HG02884 (cell line): ENCODE data around the gene PTCHD4.
"Not testable (repeated sequence)": the region's sequence is repeated elsewhere in the genome, so short reads cannot be mapped to it uniquely, and the experiment has no call there.

Experiments used
- ATAC-seq: cut with Tn5 transposase; IDR thresholded peaks from one replicate; pipeline ENCODE4 v1.9.1; 2021; ENCODE audit warnings: mild to moderate bottlenecking, moderate library complexity; ENCODE audit not compliant: unreplicated experiment

Gene PTCHD4

DNA sequence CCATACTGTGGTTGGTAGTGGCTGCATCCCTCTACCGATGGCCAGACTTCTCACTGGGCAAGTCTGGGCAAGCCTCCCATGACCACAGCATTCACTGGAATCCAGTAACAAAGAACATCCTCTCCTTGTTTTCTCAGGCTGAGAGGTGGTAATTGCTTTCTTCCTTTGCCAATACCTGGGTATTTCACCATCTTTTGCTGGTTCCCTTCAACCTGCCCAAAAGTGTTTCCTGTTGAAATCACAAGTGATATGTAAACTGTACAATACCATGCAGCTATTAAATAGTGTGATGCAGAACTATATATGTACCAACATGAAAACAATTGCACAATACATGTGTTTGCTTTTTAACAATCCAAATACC, at the start of gene PTCHD4:
Gene PTCHD4 (minus strand): TSS at position 55 of the 364 bp plus-strand sequence. CDS start 42,240 bp downstream, outside the sequence.
- no peak for ATAC-seq

DNA sequence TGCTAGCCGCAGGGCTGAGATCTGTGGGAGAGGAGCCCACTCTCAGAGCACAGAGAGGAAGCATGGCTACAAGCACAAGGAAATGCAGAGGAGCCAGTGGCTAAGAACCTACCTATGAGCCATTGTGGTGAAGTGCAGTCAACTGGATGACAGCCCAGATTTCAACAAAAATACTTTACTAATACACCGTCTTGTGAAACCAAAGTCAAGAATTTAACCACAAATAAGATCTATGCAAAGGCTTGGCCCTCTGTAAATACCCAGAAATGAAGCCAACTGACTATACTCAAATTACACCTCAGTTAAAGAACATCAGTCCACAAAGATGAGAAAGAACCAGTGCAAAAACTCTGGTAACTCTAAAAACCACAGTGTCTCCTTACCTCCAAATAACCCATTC, 40.1 kb upstream of the PTCHD4 start:
- no peak for ATAC-seq

DNA sequence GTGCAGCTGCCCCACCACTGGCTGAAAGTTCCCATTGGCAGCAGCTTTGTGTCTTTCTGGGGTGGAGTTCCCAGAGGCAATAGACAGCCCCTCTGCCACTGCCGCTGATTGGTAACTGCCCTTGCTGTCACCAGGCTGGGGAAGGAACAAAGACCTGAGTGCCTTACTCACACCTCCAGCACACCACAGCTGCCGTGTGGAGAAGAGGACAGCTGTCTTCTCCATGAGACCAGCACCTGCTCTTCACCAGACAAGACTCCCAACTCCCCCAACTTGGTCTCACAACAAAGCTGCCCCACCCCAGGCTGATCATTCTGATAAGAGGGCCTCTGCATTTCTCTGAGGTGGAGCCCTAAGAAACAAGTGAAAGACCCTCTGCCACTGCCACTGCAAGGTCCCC, 39.7 kb upstream of the PTCHD4 start:
- no peak for ATAC-seq

DNA sequence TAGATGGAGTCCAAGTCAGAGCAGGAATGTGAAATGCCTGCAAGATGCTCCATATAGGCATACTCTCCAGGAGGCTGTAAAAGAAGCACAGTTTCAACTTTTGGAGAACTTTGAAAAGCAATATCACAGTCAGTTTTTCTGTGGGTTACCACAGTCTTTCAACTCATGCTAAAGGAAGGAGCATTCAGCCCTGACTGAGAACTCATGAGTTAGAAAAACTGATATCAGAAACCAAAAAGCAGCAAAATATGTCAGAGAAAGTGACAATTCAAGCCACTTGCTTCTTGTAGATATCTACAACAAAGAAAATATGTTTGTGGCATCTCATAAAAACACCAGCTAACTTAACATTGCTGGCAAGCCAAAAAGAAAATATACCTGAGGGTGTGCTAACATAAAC, 36.1 kb upstream of the PTCHD4 start:
- no peak for ATAC-seq

DNA sequence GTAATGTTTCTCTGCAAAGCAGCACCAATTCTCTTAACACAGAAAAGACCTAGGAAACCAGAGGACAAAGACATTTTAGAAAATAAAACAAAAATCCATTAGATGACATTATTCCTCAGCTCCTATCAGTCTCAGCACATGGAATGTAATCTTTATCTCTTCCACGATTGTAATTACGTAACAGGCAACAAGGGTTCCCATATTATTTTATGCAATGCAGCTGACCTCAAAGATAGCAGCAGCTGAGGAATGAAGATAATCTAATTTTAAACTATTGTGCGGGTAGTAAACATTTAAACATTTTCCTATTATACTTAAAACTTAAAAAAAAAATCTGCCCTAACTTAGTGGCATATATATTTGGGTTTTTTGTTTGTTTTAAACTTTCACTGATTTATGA, 33.0 kb upstream of the PTCHD4 start:
- no peak for ATAC-seq

DNA sequence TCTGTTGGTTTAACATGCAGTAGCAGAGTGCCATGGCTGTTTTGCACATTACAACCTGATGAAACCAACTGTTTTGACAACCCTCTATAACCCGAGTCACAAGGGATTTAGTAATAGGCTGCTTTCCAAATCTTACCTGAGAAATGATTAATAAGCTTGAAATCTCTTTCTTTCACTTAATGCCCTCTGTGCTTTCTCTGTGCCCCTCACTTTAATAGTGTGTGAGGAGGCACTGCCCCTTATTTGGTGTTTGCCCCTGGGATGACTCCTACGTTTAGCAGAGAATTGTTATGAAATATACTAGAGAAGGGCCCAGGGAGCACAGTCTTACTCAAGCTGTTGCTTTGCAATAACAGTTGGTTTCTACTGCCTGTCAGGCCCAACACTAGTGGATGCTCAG, 31.0 kb upstream of the PTCHD4 start:
- no peak for ATAC-seq

DNA sequence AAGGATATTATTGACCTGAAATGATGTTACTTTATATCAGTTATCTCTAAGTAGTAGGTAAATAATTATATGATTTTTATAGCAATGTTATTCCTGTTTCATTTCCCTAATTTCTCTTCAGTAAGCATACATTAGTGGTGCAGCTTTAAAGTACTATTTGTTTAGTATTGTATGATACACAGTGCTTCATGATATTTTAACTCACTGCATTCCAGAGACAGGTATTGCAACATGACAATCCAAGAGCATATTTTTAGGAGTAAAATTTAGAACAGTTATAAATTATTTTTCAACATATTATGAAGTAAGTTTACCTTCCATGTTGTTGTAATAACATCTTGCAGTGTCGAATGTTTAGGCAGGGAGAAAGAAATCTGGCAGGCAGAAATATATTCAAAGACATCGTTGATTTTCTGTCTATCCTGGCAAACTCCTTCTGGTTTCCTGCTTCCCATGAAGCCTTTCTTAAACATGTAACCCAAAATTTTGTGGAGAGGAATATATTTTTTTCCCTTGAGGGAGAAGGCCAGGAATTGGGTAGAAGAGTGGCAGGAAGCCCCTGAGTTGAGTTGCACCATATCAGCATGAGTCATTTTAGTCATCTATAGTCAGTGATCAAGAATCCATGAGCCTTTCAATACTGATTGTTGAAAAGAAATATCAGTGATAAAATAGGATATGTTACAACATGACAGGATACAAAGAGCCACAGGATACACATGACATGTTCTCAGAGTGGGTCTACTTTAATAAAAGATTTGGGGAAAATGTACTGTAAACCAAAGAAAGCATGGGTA, 29.0 kb upstream of the PTCHD4 start:
- ATAC-seq: no peak

DNA sequence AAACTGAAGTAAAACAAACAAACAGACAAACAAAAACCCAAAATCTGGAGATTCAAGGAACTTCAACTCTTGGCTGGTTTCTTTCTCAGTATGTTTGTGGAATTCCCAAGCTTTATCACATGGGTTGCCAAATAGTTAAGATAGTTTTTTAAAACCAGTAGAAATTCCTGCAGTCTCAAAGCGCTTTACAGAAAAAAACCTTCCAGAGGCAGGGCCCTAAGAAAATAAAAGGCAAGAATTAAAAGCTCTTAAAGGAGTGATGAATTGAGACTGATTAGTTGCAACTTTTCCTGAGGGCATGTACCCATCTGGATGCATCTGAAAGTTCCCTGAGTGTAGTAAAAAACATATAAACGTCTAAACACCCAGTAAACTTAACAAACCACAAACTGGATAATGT, 25.9 kb upstream of the PTCHD4 start:
- ATAC-seq: no peak

DNA sequence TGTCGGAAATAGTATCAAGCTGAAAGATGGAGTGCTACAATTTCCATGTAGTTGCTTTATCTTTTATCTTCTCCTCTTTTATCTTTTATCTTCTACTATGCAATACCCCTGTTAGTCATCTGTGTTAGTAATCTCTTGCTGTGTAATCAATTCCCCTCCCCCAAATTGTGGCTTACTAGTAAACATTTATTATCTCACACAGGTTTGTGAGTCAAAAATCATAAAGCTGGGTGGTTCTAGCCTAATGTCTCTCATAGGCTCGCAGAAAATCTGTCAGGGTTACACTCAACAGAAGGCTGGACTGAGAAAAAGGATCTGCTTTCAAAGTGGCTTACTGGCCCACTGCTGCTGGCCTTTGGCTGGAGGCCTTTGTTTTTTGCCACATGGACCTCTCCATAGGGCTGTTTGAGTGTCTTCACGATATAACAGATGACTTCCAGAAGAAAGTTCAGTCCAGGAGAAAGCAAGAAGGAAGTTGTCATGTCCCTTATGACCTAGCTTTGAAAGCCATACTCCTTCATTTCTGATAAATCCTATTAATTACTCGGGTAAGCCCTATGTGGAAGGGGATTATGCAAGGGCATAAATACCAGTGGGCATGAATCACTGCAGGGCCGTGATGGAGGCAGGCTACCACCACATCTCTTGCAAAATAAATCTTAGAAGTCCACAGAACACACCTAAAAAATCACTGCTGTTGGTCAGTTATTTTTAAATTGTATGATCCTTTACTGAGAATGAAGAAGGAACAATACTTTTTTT, 24.5 kb upstream of the PTCHD4 start:
- no peak for ATAC-seq

DNA sequence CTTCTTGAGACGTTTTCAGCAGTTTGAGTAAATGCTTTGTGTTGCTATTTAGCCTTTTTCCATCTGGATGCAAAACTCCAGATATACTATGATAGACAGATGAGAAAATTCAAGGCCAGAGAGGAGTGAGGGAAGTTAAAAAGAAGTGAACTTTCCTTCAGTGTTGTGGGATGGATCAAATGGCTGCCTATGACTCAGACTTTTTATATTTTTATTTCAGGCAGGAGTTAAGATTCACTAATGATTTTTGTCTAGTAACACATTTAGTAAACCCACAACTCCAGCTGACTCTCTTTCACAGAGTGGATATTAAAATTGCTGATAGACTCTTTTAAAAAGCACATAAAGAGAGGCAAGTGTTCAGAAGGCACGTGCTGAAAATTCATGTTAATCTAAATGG, 23.2 kb upstream of the PTCHD4 start:
- no peak for ATAC-seq

DNA sequence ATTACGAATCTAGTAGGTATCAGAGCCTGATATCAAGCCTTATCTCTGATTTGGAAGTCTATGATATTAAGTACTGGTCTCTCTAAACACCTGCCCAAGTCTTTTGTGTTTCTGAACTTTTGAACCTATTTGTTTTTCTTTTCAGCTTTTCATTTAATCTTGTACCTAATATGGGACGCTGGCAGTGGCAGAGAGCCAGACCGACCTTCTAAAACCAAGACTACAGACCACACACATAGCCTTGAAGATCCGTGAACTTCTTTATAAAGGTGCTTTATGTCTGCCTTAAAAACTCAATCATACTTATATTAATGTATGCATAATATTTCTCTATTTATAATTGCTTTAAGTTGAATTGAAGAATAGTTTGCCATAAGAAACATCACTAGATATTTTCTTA, 12.6 kb upstream of the PTCHD4 start:
- no peak for ATAC-seq

DNA sequence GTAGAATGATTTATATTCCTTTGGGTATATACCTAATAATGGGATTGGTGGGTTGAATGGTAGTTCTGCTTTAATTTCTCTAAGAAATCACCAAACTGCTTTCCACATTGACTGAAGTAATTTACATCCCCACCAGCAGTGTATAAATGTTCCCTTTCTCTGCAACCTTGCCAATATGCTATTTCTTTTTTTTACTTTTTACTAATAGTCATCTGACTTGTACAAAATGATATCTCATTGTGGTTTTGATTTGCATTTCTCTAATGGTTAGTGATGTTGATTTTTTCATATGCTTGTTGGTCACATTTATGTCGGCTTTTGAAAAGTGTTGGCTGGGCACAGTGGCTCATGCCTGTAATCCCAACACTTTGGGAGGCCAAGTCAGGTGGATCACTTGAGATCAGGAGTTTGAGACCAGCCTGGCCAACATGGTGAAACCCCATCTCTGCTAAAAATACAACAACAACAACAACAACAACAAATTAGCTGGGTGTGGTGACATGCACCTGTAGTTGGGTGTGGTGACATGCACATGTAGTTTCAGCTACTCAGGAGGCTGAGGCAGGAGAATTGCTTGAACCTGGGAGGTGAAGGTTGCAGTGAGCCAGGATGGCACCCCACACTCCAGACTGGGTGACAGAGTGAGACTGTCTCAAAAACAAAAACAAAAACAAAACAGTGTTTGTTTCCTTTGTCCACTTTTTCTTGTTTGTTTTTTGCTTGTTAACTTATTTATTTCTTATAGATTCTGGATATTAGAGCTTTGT, 11.2 kb upstream of the PTCHD4 start:
- ATAC-seq: not testable (repeated sequence)

DNA sequence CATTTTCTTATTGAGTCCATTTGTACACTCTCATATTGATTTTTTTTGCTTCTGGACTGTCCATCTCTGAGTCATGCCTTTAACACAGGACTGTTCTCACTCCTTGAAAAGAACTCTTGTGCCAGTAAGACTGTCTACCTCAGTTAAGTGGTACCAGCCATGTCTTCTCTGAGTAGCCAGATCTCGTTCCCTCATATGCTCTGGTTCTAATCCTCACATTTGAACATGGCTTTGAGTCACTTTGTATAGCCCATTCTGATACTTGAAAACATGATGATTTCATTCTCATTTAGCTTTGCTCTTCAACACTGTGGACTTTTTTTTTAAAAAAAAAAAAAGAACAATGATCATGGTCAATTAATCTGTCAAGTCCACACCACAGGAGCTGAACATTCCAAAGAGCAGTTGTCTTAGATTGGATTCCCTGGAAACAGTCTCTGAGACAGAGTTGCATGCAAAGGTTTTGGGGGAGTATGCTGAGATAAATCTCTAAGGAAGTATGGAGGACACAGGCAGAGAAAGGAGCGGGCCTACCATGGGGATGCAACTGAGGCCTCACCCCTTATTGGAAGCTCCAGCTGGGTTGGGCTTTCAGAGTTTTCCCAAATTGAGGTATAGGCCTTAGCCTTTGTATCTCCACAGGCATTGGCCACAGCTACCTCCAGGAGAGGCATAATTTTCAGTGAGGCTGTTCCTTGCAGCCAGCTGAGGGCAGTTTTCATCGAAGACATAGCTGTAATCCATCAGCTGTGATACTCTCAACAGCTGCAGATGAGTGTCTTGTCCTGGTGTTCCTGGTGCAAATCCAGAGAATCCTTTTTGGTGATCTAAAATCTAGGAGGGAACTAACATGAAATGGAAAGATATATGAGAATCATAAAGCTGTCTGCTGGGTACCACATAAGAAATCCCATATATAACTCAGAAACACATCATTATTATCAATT, 6.0 kb upstream of the PTCHD4 start:
- ATAC-seq: no peak

DNA sequence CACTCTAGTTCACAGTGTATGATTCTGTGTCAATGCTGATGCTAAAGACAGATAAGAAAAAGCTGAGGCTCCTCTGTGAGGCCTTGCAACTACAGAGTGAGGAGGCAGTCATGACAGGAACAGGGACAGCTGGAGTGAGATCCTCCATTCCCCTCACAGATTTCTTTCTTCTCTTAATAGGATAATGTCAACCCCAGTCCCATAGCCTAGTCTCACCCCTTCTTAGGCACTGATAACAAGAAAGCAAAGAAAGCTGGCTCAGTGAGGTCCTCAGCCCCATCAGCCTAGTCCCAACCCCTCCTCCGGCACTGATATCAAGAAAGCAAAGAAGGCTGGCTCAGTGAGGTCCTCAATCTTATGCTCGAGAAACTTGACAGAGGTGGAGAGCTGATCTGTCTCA, 2.1 kb upstream of the PTCHD4 start:
- ATAC-seq: no peak

DNA sequence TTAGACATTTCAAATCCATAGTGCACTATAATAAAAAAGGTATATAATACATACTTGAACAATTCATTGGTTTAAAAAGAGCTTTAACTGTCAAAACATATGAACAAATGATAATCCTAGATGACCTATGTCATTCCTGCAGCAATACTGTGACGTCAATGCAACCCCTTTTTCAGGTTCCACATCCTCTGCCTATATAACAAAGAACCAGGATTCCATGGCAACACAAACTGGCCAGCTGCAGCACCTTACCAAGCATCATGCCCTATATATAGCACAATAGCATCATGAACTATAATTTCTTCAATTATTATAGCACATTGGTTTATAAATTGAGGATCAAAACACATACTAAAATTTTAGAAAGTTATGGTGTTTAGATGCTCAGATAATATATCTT, 578 bp upstream of the PTCHD4 start:
- ATAC-seq: no peak

DNA sequence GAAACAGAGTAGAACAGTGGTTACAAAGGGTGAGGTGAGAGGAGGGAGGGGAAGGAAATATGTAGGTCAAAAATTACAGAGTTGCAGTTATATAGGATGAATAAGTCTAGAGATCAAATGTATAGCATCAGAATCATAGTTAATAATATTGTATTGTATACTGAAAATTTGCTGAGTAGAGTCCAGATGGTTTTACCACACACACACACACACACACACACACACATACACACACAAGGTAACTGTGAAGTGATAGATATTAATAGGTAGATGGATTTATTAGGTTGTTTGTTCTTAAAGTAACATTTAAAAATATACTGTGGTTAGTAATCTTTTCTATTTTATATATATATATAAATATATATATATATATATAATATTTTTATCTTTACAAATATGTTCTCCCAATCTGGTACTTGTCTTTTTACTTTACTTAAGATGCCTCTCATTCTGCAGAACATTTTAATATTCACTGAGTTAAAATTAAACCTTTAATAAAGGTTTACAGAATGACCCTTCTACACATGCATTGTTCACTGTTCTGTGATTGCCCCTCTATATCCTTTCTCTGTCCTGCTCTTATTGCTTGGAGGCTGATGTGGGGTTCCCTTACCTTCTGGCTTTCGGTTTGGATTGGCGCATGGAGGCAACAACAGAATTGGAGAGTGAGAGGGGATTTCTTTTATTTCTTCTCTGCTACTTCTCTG, 408 bp downstream of the PTCHD4 start:
- no peak for ATAC-seq

DNA sequence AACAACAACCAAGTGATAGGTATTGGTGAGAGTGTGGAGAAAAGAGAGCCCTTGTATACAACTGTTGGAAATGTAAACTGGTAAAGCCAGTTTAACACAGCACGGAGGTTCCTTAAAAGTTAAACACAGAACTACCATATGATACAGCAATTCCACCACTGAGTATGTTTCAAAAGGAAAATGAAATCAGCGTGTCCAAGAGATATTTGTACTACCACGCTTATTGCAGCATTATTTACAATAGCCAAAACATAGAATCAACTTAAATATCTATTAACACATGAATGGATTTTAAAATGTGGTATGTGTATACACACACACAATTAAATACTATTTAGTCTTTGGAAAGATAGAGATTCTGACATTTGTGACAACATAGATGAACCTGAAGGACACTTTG, 1.1 kb downstream of the PTCHD4 start:
- no peak for ATAC-seq

DNA sequence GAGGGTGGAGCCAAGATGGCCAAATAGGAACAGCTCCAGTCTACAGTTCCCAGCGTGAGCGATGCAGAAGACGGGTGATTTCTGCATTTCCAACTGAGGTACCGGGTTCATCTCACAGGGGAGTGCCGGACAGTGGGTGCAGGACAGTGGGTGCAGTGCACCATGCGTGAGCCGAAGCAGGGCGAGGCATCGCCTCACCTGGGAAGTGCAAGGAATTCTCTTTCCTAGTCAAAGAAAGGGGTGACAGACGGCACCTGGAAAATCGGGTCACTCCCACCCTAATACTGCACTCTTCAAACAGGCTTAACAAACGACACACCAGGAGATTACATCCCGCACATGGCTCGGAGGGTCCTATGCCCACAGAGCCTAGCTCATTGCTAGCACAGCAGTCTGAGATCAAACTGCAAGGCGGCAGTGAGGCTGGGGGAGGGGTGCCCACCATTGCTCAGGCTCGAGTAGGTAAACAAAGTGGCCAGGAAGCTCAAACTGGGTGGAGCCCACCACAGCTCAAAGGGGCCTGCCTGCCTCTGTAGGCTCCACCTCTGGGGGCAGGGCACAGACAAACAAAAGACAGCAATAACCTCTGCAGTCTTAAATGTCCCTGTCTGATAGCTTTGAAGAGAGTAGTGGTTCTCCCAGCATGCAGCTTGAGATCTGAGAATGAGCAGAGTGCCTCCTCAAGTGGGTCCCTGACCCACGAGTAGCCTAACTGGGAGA, 8.4 kb downstream of the PTCHD4 start:
- ATAC-seq: not testable (repeated sequence)

DNA sequence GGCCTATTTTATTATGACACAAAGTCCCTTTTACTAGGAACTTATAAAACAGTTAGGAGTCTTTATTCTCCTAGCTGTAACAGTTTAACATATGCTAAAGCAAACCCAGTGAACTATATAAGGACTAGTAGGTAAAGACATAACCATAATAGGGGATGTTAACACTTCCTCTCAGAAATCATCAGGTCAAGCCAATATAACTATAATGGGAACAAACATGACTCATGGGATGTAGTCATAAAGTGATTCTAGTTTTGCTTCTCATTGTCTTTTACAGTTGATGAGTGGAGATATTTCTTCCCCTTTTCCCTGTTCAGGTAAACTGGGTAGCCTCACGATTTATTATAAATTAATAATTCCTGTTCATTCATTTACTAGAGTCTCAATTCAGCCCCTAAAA, 9.7 kb downstream of the PTCHD4 start:
- peak; percentile 94 for ATAC-seq

DNA sequence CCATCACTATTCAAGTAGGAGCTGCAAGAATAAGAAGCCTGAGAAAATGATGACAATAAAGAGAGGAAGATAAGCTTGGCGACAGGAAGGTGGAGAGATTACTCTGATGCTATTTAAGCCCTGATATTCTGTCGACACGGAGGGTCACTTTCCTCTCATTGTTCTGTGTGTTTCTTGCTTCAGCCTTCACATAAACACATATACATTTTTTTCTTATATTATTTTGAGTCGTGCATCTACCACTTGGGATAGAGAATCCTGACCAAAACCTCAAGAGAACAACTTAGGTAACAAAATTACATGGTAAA, 10.5 kb downstream of the PTCHD4 start:
- no peak for ATAC-seq
